GM21786 (cell line): ENCODE results near the gene JOSD2.
"Not testable (repeated sequence)": the region's sequence is repeated elsewhere in the genome, so short reads cannot be mapped to it uniquely, and the experiment has no call there.

Source experiments
- ATAC-seq: cut with Tn5 transposase; IDR thresholded peaks from one replicate; pipeline ENCODE4 v1.9.1; 2021; ENCODE audit not compliant: unreplicated experiment

Gene JOSD2

GRCh38 chr19:50478901-50479715 lies 31.9 kb downstream of the JOSD2 start:
- no peak for ATAC-seq

- no peak for ATAC-seq
Observed at GRCh38 chr19:50477751-50478515, 33.1 kb downstream of the JOSD2 start.

- no peak for ATAC-seq
Observed at GRCh38 chr19:50476907-50477238, 34.1 kb downstream of the JOSD2 start.

DNA sequence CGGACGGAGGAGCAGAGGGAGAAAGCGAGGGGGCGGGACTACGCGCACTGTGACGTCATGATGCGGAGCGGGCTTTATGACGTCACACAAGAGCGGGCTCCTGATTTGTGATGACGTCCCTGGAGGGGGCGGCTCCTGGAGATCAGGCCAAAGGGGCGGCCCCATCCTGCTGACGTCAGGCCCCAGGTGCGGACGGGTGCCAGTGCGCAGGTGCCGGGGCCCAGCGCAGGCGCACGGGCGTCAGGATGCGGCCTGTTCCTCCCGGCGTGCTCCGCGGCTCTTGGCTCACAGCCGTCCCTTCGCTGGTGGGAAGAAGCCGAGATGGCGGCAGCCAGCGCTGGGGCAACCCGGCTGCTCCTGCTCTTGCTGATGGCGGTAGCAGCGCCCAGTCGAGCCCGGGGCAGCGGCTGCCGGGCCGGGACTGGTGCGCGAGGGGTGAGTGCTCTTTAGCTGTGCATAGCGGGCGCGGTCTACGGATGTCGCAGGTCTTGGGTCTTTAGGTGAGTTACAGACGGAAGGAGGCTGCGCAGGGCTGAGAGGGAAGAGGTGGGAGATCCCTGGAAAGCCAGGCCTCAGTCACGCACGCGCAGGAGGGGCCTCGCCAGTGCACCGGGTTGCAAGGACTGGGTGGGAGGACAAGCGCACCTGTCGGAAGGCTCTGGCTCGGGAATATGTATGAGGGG lies 34.6 kb downstream of the JOSD2 start, which contains the start of the genes EMC10 and GARIN5A:
Gene EMC10, plus strand, starts transcription at position 284 of the 683 bp plus-strand sequence. Its CDS starts 38 bp downstream, at position 322.
Gene GARIN5A, minus strand, starts transcription at position 625 of the 683 bp plus-strand sequence. Its CDS starts 460 bp downstream, at position 165.
- peak; percentile 84 for ATAC-seq

- no peak for ATAC-seq
Observed at GRCh38 chr19:50475736-50476223, 35.2 kb downstream of the JOSD2 start.

DNA sequence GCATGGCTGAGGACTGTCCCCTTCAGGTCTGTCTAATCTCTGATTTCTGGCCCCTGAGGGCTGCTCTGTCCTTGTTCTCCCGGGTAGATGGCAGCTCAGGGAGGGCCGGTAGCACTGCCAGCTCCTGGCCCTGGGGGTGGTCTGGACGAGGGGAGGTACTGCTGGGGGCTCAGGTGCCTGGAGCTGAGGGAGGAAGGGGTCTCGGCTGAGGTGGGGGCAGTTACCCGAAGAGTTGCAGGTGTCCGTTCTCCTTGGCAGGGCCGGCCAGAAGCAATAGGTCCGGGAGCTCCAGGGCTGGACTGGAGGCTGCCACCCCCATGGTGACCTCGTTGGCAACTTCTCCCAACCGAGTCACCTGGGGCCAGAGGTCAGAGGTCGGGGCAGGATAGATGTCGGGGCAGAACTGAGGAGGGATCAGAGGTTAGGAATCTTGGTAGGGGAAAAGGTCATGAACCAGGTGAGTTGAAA lies 35.9 kb downstream of the JOSD2 start:
- ATAC-seq = no peak

GRCh38 chr19:50473336-50473735 lies 37.7 kb downstream of the JOSD2 start:
- not testable (repeated sequence) for ATAC-seq

DNA sequence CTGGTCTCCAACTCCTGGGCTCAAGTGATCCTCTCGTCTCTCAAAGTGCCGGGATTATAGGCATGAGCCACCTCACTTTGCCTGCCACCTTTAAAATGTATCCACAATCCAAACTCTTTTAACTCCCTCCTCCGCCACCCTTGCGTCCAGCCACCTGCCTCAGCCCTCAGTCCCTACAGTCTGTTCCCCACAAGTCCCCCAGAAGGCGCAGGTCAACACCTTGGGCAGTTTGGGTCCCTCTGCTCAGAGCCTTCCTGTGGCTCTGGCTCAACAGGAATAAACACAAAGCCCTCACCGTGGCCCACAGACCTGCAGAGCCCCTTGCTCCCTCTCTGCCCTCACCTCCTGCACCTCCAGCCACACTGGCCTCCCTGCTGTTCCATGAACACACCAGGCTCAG lies 42.2 kb downstream of the JOSD2 start:
- ATAC-seq = no peak

DNA sequence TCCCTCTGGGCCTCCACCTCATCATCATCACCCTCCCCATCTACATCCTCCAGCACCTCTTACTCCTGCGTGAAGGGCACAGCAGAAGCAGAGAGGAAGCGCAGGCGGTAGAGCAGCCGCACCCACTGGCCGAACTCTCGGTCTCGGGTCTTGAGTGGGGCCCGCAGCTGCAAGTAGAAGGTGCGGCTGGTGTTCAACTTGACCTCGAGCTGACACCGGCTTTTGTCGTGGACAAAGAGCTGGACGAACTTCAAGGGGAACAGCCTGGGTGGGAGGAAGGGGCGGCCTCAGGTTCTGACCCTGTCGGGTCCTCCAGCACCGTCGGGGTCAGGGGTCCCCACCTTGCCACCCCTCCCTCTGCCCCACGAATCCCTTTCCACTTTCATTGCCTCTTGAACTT lies 43.4 kb downstream of the JOSD2 start:
- ATAC-seq = no peak

- ATAC-seq = no peak
Observed at GRCh38 chr19:50466706-50467039, 44.3 kb downstream of the JOSD2 start.

GRCh38 chr19:50465986-50466705 lies 44.8 kb downstream of the JOSD2 start:
- no peak for ATAC-seq

DNA sequence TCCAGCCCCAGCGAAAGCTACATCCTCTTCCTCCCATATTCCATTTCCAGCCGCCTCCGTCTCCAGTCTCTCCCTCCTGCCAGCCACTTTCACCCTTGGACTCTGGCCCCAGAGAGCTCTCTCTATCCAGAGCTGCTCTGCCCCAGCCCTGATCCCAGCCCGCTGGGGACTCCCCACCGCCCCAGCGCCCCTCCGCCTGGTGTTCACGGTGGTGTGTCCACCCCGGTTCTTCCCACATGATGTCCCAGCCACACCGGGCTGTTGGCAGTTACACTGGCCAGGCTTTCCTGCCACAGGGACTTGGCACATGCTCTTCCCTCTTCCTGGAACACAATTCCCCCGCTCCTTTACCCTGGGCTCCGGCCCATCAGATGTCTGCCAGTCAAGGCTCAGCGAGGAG lies 46.0 kb downstream of the JOSD2 start:
- ATAC-seq = no peak

DNA sequence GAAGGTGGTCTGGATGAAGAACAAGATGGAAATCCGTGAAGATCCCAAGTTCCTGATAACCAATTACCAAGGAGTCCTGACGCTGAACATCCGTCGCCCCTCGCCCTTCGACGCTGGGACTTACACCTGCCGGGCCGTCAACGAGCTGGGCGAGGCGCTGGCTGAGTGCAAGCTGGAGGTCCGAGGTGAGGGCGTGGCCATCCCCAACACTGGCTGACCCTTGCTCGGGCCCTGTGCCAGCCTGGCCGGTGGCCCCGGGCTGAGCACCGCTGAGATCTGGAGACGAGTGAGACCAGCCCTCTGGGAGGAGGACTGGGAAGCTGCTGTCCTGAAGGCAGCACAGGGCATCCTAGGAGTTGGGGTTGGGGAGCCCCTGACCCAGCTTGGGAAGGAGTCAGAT lies 46.6 kb downstream of the JOSD2 start:
- ATAC-seq = no peak

GRCh38 chr19:50462970-50463369 lies 48.0 kb downstream of the JOSD2 start:
- ATAC-seq = no peak

GRCh38 chr19:50461066-50461875 lies 49.7 kb downstream of the JOSD2 start:
- ATAC-seq = no peak

- ATAC-seq = peak; percentile 70
Observed at GRCh38 chr19:50460161-50460765, 50.7 kb downstream of the JOSD2 start.

- ATAC-seq = no peak
Observed at GRCh38 chr19:50459638-50460037, 51.4 kb downstream of the JOSD2 start.

DNA sequence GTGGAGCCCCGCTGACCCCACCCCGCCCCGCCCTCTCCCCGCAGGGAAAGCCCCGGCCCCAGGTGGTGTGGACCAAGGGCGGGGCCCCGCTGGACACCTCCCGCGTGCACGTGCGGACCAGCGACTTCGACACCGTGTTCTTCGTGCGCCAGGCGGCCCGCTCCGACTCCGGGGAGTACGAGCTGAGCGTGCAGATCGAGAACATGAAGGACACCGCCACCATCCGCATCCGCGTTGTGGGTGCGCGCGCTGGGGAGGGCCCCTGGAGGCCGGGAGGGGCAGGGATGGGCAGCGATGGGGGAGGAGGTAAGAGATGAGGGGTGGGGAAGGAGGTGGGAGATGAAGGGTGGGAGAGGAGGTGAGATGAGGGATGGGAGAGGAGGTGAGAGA lies 51.9 kb downstream of the JOSD2 start:
- no peak for ATAC-seq

DNA sequence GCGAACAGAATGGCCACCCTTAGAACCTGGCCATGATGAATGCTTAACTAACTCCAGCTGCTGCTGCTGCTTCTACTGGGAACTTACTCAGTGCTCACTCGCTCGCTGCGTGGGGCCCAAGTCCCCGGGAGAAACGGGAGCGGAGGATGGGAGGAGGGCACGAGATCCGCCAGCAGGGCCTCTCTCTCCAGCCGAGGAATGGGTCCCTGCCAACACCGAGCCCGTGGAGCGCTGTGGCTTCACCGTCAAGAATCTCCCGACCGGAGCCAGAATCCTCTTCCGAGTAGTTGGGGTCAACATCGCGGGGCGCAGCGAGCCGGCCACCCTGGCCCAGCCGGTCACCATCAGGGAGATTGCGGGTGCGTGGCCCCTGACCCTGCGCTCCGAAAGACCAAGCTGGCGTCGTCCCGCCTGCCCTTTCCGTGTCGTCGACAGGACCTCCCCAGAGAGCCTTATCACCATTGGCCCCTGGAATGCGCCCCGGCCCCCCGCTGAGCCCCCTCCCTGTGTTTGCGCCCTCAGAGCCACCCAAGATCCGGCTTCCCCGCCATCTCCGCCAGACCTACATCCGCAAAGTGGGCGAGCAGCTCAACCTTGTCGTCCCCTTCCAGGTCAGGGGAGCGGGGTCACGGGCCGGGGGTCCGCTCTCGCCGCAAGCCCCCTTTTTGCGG lies 52.5 kb downstream of the JOSD2 start:
- ATAC-seq = no peak
